GM13977 (cell line): ENCODE data around the gene WDFY4.

Experiments
- DNase-seq: peaks from one replicate; pipeline ENCODE4 v3.0.0; 2012; ENCODE audit warnings: low spot score
- in situ Hi-C: fragments of 300-500 bp; cut with MboI; formaldehyde crosslinking; loops from one replicate; pipeline ENCODE4 v1.12.0; 2022; ENCODE audit warnings: low sequenced_read_pairs, low pct_unique_long_range_greater_than_20kb, mixed read lengths, inconsistent platforms; ENCODE audit not compliant: unreplicated experiment
- TF ChIP-seq, protein P1 (sequence below): IDR thresholded peaks from 2 replicates; pipeline ENCODE4 v1.5.1; 2012; ENCODE audit warnings: mild to moderate bottlenecking, control low read depth; ENCODE audit not compliant: insufficient read depth; ENCODE audit errors: extremely low read depth, missing control alignments

The WDFY4 gene

DNA sequence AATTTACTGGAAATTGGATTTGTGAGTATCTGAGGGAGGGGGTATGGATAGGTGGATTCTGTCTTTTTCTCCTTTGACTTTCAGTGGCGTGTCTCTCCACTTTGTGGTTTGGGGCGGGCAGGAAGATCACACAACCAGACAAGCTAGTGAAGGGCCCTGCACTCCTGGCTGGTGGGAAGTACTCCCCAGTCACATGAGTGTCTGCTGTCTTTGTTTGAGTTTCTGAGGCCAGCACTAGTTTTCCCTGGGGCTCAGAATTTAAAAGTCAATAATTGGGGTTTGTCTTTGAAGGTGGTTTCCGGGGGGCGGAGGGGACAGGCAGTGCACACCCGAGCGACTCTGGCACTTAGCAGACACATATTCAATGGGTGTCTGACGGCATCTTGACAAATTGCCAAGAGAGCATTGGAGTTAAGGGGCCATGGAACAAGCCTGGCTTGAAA is 120.1 kb downstream of the WDFY4 start:
- in situ Hi-C loops, result no loop called here
- DNase-seq, result peak; percentile 35
- TF ChIP-seq, protein P1, sequence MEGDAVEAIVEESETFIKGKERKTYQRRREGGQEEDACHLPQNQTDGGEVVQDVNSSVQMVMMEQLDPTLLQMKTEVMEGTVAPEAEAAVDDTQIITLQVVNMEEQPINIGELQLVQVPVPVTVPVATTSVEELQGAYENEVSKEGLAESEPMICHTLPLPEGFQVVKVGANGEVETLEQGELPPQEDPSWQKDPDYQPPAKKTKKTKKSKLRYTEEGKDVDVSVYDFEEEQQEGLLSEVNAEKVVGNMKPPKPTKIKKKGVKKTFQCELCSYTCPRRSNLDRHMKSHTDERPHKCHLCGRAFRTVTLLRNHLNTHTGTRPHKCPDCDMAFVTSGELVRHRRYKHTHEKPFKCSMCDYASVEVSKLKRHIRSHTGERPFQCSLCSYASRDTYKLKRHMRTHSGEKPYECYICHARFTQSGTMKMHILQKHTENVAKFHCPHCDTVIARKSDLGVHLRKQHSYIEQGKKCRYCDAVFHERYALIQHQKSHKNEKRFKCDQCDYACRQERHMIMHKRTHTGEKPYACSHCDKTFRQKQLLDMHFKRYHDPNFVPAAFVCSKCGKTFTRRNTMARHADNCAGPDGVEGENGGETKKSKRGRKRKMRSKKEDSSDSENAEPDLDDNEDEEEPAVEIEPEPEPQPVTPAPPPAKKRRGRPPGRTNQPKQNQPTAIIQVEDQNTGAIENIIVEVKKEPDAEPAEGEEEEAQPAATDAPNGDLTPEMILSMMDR, result no peak

DNA sequence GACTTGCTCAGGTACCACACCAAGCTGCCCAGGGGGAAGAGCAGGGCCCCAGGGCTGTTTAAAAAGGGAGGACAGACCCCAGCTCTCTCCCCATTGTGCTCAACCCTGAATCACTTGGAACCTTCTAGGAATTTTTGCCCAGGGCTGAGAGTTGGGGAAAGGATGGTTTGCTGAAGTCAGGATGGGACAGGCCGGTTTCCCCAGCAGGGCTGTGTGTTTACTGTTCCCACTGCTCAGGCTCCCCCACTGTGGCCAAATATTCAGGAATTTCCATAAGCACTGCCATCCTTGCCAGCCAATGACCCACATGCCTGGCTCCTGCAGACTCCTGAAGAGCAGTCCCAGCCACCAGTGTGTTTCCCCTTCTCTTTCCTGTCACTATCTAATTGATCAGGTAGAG is 120.7 kb downstream of the WDFY4 start:
- TF ChIP-seq, protein P1, result no peak
- no peak for DNase-seq
- in situ Hi-C loops, result no loop called here

DNA sequence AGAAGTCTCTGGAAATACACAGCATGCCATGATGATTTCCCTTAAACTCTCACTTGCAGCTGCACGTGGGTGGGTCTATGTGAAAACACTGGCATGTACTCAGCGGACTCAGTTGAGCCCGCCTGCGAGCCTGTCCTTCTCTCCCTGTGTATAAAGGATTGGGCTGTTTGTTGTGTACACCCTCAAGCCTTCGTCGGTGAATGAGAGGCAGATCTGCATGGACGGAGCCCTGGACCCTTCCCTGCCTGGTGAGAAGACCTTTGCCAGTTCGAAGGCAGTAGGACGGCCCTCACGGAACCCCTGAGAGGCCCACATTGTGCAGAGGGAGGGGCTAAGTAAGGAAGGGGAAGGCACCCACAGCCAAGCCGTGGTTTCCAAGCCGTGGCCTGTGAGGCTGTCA is 121.2 kb downstream of the WDFY4 start:
- in situ Hi-C loops, result no loop called here
- no peak for DNase-seq
- TF ChIP-seq, protein P1, result no peak

DNA sequence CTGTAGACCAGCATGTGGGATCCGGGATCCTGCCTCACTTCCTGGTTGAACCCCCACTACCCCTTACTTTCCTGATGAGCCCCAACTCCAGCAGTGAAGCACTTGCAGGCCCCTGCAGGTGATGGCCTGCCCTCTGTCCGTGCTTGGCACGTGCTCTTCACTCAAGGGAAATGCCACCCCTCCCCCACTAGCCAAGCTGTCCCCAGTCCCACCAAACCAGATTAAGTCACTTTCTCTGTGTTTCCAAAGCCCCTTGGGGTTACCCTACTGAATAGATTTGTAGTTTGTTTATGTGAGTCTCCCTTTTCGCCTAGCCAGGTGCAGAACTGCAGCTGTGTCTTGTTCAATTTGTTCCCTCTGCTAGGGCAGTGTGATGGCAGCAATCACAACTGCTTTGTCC is 121.7 kb downstream of the WDFY4 start:
- in situ Hi-C loops, result no loop called here
- no peak for DNase-seq
- TF ChIP-seq, protein P1, result no peak

DNA sequence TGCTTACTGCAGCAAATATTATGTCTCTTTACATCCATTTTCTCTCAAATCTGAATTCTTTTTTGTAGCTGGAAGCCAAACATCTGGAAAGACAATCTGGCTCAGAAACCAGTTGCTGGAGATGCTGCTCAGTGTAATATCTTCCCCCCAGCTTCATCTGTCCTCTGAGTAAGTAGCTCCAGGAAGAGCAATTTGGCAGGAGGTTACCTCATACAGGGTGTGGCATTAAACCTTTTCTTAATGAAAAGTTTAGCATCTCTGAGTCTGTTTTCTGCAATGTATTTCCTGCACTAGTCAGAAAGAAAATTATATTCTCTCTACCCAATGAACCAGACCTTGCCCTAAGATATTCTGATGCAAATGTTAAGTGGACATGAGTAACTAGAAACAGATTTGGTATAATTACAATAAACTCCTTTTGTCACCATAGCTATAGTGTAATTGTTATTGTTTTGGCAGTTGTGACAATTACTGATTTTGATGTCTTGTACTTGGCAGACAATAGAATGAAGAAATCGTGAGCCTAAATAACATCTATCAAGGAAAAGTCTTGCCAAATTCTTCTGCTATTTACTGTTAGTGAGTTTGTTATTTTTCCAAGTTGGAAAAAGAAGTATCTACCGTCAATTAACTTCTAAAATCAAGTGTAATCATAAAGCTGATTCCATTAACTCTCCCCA is 123.3 kb downstream of the WDFY4 start:
- TF ChIP-seq, protein P1, result no peak
- in situ Hi-C loops, result no loop called here
- DNase-seq, result no peak

DNA sequence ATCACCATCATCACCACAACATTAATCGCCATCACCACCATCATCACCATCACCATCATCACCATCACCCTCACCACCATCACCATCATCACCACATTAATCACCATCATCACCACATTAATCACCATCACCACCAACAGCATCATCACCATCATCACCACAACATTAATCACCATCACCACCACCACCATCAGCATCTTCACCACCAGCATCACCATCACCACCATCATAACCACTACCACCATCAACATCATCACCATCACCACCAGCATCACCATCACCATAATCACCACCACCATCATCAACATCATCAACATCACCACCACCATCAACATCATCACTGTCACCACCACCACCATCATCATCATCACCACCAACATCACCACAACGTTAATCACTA is 124.6 kb downstream of the WDFY4 start:
- in situ Hi-C loops, result no loop called here
- DNase-seq, result no peak
- TF ChIP-seq, protein P1, result no peak
